ENCODE measurements around the gene SPA17. TPM values are rescaled to one million over a fixed set of nuclear protein-coding genes. Genes with fewer than 3 reads are reported as not detected.

Gene SPA17
- total and polyA plus RNA-seq, 8 donors, result 1.8 to 26.8 (median 9.6) TPM; not detected in 2

DNA sequence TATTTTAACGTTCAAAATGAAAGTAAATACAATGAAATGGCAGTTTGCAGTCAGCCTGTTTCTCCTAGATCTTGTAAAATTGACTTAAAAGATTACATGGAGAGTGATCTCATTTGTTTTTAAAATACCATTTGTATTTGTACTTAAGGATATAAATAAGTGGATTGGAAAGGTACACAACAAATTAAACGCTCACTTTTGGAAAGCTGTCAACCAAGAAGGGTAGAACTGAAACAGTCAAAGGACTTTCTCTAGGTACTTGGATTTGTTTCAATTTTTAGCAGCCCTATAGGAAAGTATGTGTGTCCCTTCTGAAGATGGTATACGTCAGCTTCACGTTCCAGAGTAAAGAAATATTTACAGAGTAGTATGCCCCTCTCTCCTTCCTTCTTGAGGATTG is 43.7 kb upstream of the SPA17 start:
- intact Hi-C loops (cut with DNase I; ENCODE audit: low total_unique reads), result no loop called here
- Histone ChIP-seq H3K27me3 (no peaks in the 10 kb centered on the region), H3K27ac (no peak overlapping the region), H3K9me3 (no peaks in the 10 kb centered on the region), H3K4me3 (no peak overlapping the region), H3K36me3 (peaks cover 71 to 95% (median 88%) of the 10 kb centered on the region in 4 donors), H3K4me1 (peaks cover 3 to 15% (median 9%) of the 10 kb centered on the region in 4 donors)
- no peak for DNase-seq
- 62 to 80% (median 74%) methylated on average over 4 of the region's 4 CpGs for WGBS, 5 donors
- TF ChIP-seq EP300 (IDR thresholded peaks at IDR 0.05), result no peak
- TF ChIP-seq POLR2AphosphoS5 (IDR thresholded peaks at IDR 0.05), result no peak
- TF ChIP-seq POLR2A (IDR thresholded peaks at IDR 0.05), result no peak

DNA sequence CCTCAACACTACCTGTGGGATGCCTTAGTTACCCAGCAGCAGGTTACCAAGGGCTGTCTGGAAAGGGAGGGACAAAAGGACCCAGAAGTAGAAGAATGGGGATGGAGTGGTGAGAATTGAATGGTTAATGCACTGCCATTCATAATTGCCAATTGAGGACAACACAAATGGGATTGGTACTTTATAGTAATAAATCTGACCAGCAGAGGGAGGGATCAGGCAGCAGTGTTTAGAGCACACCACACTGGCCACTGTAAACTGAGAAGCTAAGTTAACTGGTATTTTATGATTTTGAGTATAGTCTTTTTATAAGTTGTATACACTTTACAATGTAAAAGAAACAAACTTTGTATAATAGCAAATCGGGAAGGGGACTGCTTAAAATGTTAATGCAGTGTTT is 40.3 kb upstream of the SPA17 start:
- Histone ChIP-seq H3K9me3 (no peaks in the 10 kb centered on the region), H3K27me3 (no peaks in the 10 kb centered on the region), H3K4me3 (no peak overlapping the region), H3K4me1 (peaks cover 0 to 4% (median 0%) of the 10 kb centered on the region in 4 donors), H3K36me3 (peaks cover 69 to 98% (median 93%) of the 10 kb centered on the region in 4 donors), H3K27ac (no peak overlapping the region)
- intact Hi-C loops (cut with DNase I; ENCODE audit: low total_unique reads), result no loop called here
- WGBS, 5 donors, result 60 to 91% (median 64%) methylated on average over 1 of the region's 1 CpG
- no peak for DNase-seq
- TF ChIP-seq POLR2AphosphoS5 (IDR thresholded peaks at IDR 0.05) (no peak), CTCF (IDR thresholded peaks at IDR 0.05) (peak in 1 of 7 experiments; percentile 13)

DNA sequence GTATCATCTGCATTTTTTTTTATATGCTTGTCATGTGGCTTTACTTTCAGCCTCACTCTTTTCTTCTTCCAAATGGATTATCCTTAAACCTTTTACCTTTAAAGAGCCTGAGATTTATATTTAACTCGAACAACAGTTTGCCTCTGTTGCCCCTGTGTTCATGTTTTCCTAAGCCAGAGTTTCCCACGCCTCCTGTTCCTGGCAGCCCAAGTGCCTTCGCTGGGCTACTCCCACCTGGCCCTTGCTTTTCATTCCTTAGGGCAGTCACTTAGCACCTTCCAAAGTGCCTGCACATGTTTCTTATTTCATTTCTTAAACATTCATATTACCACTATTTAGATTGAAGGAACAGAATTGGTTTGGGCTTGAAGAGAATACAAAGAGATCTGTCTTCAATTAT is 37.8 kb upstream of the SPA17 start:
- Histone ChIP-seq H3K4me3 (no peak overlapping the region), H3K9me3 (no peaks in the 10 kb centered on the region), H3K27ac (no peak overlapping the region), H3K36me3 (peaks cover 59 to 97% (median 91%) of the 10 kb centered on the region in 4 donors), H3K27me3 (no peaks in the 10 kb centered on the region), H3K4me1 (peaks cover 0 to 4% (median 0%) of the 10 kb centered on the region in 4 donors)
- intact Hi-C loops (cut with DNase I; ENCODE audit: low total_unique reads), result no loop called here
- TF ChIP-seq POLR2A (IDR thresholded peaks at IDR 0.05) (no peak), CTCF (IDR thresholded peaks at IDR 0.05) (no peak), POLR2AphosphoS5 (IDR thresholded peaks at IDR 0.05) (no peak), EP300 (IDR thresholded peaks at IDR 0.05) (no peak)
- DNase-seq, result no peak
- WGBS, 5 donors, result 78 to 88% (median 81%) methylated on average over 3 of the region's 3 CpGs

DNA sequence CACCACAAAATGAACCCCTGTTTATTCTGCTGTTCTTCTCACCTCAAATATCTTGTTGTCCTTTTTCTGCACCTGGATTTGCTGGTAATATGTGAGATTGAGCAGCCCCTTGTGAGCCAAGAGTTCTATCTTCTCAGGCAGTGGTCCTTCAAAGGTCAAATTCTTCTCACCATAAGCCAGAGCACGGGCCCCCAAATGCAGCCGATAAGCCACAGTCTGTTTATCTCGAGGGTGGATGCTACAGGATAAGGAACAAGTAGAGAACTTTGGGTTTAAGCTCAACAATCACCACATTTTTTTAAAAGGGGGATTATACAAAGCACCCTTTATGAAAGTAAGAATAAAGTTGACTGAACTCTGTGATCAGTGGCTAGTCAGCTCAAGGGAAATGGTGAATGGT is 35.2 kb upstream of the SPA17 start:
- Histone ChIP-seq H3K4me1 (no peaks in the 10 kb centered on the region), H3K27me3 (no peaks in the 10 kb centered on the region), H3K9me3 (no peaks in the 10 kb centered on the region), H3K27ac (no peak overlapping the region), H3K4me3 (no peak overlapping the region), H3K36me3 (peaks cover 34 to 72% (median 65%) of the 10 kb centered on the region in 4 donors)
- 72 to 83% (median 77%) methylated on average over 3 of the region's 3 CpGs for WGBS, 5 donors
- intact Hi-C loops (cut with DNase I; ENCODE audit: low total_unique reads), result no loop called here
- no peak for TF ChIP-seq CTCF (IDR thresholded peaks at IDR 0.05)
- no peak for TF ChIP-seq EP300 (IDR thresholded peaks at IDR 0.05)
- no peak for TF ChIP-seq POLR2A (IDR thresholded peaks at IDR 0.05)
- TF ChIP-seq POLR2AphosphoS5 (IDR thresholded peaks at IDR 0.05), result no peak
- DNase-seq, result no peak

DNA sequence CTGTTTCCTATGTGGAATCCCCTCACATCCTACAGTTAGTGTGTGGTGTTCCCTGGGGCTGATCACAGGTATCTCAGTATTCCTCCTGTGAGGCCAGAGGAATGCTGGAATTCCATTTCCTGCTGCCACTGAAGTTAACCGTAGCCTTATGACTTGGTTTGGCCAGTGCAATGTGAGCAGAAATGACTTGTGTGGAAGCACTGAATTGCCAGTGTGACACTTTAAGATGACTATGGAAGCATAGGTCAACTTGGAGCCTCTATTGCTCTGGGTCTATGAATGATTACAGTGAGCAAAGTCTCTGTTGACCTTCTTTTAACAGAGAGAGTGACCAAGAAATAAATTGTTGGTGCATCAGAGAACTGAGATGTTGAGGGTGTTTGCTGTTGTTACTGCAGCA is 34.5 kb upstream of the SPA17 start:
- no peak for TF ChIP-seq POLR2AphosphoS5 (IDR thresholded peaks at IDR 0.05)
- no peak for TF ChIP-seq CTCF (IDR thresholded peaks at IDR 0.05)
- TF ChIP-seq EP300 (IDR thresholded peaks at IDR 0.05), result no peak
- TF ChIP-seq POLR2A (IDR thresholded peaks at IDR 0.05), result no peak
- DNase-seq, result no peak
- Histone ChIP-seq H3K4me3 (no peak overlapping the region), H3K4me1 (no peaks in the 10 kb centered on the region), H3K27ac (no peak overlapping the region), H3K9me3 (no peaks in the 10 kb centered on the region), H3K36me3 (peaks cover 31 to 65% (median 58%) of the 10 kb centered on the region in 4 donors), H3K27me3 (no peaks in the 10 kb centered on the region)
- WGBS, 5 donors, result 79 to 88% (median 83%) methylated on average over 1 of the region's 1 CpG
- intact Hi-C loops (cut with DNase I; ENCODE audit: low total_unique reads), result no loop called here
